ENCODE results near the gene MED10.

Gene MED10

DNA sequence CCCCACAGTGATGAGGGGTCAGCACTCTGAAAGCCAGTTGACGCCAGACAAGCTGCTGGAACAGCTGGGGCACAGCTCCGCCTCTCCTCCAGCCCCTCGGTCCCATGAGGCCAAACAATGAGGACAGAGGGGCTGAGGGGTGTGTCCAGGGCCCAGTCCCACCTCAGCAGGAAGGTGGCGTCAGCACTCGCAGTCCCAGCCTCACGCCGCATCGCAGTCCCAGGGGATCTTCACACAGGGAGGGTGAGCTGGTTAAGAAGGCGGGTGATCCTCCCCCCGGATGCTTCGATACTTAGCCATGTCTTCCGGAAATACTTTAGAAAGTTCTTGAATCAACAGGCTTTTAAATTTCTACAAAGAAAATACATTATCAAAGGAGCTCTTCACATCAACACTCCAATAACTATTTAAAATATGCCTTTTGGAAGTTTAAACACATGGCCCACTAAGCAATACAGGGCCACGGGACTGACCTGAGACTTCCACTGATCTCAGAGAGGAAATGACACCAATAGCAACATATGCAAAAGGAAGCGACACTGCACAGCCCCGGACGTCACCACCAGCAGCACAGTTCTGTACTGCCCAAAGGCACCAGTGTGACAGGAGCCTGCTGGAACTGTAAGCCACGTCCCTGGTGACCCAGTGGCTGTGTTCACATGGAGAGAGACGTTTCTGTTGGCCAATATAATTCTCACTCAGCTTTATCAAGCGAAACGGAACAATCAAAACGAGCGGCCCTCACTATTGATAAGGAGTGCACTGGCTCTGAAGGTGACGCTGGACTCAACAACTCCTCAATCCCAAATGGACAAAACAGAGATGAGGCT lies 5.9 kb downstream of the MED10 start:
- peak; percentile 17 for DNase-seq

GRCh38 chr5:6371079-6371810 lies 7.1 kb downstream of the MED10 start:
- peak; percentile 14 for DNase-seq

DNA sequence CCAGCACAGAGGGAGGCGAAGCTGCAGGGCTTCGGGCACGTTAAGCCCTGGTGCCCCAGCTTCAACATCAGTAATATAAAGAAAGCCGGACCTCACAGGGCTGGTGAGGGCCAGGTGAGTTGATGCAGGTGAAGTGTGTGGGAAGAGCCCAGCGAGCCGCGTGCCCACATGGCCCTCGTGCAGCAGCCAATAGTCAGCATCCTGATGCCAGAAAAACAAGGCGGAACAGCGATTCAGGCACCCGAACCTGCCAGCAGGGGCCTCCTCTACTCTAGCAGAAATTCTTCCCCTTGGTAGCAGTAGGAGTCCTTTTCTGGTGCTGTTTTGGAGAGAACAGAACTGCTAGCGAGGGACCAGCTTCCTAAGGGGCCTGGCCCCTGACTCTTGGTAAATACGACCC lies 7.8 kb downstream of the MED10 start:
- DNase-seq, result peak; percentile 15

DNA sequence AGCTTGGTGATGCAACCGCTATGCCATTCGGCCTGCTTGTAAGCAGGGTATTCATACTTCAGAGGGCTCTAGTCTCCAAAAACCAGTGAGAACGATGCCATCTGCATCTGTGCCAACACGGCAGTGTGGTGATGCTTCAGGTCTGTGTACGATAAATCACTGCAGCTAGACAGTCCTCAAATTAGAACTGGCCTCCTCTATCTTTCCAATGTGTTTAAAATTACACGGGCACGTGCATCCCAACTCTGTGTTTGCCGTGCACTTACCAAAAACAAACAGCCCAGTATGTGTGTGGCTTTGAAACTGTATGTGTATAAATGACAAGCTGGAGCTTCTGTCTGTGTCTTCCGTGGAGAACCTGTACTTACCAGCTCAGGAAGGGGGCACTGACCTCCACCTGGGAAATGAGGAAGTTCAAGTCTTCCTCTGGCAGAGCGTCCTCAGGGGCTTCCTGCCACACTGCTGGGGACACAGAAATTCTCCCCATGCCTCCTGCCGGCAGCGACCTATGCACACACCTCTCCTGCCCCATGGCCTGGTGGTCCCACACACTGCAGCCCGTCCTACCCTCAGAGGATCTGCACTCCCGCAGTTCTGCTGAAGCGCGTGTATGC lies 12.3 kb downstream of the MED10 start:
- DNase-seq, result peak; percentile 21

GRCh38 chr5:6365142-6365976 lies 13.0 kb downstream of the MED10 start:
- peak; percentile 10 for DNase-seq

DNA sequence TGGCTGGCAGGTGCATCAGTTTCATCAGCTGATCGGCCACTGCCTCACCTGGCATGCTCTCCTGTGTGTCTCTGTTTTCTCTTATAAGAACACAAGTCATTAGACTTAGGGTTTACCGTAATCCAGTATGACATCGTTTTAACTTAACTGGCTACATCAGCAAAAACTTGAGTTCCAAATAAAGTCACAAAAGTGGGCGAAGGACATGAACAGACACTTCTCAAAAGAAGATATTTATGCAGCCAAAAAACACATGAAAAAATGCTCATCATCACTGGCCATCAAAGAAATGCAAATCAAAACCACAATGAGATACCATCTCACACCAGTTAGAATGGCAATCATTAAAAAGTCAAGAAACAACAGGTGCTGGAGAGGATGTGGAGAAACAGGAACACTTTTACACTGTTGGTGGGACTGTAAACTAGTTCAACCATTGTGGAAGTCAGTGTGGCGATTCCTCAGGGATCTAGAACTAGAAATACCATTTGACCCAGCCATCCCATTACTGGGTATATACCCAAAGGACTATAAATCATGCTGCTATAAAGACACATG lies 14.8 kb downstream of the MED10 start:
- peak; percentile 12 for DNase-seq

DNA sequence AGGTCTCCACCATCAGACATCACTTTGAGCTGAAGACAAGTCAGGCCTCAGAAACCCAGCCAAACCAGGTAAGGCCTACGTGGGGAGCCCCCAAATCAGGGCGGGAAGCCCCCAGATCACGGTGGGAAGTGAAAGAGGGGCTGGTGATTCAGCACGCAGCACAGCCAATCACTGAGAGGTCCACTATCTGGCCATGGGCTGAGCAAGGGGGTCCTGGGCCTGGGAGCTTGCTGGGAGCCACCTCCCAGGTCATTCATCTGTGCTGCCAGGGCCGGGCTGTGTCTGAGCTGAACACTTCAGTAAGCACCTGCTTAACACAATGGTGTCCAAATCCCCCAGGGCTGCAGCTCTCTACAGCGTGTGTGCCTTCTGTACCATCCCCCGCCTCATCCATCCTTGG lies 15.5 kb downstream of the MED10 start:
- no peak for DNase-seq

DNA sequence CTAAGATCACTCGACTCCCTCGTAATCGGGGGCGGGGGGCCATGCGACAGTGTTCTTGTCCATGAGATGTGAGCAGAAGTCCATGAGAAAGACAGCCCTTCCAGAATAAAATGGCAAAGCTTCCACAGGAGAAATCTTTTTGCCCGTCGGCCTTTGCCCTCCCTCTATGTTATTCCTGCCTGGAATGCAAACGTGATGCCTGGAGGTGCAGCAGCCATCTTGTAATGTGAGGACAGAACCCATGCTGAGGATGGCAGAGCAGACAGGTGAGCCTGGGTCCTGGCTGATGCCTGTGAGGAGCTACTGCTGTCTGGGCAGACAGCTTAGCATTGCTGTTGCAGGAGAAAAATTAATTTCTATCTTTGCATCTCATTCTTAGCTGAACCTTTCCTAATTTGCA lies 17.2 kb downstream of the MED10 start:
- peak; percentile 1 for DNase-seq

- peak; percentile 1 for DNase-seq
Observed at GRCh38 chr5:6360323-6361072, 17.8 kb downstream of the MED10 start.

DNA sequence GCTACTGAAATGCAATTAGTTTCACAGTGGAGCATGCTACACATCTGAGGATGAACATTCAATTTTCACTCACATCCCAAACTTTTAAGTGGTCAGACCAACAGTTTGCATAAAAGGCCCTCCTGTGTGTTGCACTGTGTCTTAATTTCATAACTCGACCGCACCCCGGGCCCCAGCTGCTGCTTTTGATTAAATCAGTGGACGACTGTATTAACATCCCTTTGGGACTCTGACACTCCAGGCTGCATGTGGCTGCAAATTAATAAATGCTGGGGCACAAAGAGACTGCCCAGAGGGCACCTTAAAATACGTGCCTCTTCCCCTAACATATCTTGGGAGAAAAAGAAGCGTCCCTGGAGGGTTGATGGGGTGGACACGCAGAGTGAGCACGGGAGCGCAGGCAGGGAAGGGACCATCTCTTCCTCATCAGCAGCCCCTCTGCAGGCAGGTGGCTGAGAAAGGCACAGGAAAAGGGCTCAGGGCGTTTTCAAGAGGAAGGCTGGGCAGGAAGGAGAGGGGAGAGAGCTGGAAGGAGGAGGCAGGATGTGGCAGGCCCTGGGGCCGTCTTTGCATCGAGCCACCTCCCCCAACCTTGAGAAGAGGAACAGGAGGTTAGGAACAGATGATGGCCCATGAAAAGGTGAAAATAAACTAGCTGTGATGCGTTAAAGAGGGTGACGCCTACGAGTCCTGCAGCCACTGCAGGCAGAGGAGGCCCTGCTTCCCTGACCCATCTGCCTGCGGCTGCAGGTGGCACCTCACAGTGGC lies 18.6 kb downstream of the MED10 start:
- peak; percentile 25 for DNase-seq

- DNase-seq, result peak; percentile 1
Observed at GRCh38 chr5:6358434-6358820, 19.9 kb downstream of the MED10 start.

DNA sequence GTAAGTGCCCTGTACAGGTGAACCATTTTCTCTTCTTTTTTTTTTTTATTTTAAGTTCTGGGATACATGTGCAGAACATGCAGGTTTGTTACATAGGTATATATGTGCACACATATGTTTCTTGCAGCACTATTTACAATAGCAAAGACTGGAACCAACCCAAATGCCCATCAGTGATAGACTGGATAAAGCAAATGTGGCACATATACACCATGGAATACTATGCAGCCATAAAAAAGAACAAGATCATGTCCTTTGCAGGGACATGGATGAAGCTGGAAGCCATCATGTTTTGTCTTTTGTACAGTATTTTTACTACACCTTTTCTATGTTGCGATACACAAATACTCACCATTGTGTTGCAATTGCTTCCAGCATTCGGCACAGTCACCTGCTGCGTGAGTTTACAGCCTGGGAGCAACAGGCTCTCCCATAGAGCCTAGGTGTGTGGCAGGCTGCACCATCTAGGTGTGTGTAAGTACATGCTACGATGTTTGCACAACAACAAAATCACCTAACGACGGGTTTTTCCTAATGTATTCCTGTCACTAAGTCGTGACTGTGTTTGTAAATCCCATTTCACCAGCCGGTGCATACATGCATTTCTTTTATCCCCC lies 20.4 kb downstream of the MED10 start:
- DNase-seq, result peak; percentile 1

DNA sequence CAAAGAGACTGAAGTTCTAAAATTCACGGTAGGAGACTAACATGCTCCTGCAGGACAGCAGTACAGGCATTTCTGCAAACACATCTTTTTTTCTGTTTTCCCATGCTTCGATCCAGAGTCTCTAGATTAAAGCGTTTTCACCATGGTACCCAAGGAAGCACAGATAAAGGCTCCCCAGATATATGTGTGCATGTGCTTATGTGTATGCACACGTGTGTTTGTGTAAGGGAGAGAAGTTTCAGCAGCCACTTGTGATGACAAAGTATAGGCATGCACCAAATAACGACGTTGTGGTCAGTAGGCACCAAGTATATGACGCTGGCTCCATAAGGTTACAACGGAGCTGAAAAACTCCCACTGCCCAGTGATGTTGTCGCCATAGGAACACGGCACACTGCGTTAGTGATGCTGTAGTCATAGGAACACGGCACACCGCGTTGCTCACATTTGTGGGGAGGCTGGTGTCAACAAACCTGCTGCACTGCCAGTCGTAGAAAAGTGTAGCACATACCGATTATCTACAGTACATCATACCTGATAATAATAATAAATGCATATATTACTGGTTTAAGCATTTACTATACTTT lies 21.7 kb downstream of the MED10 start:
- DNase-seq, result peak; percentile 10

- DNase-seq, result no peak
Observed at GRCh38 chr5:6355294-6355693, 23.1 kb downstream of the MED10 start.

GRCh38 chr5:6354848-6355247 lies 23.5 kb downstream of the MED10 start:
- no peak for DNase-seq

- DNase-seq, result no peak
Observed at GRCh38 chr5:6353602-6354302, 24.6 kb downstream of the MED10 start.

- no peak for DNase-seq
Observed at GRCh38 chr5:6350277-6351090, 27.9 kb downstream of the MED10 start.

DNA sequence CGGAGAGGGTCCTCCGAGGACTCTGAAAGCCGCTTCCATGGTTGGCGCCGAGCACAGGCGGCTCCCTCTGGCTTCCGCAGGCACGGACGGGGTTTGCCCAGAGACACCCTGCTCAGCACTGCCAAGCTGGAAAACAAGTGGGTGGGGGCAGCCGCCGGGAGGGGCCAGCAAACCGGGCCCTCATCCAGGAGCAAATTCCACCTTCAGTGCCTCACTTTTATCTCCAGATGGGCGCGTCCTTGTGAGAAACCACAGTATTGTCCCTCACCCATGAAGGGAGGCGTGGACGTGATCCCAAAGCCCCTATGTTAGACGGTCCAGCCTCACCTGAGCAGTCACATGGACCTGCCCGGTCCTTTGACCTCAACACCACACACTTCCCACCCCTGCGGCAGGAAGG lies 29.0 kb downstream of the MED10 start:
- no peak for DNase-seq

Data from stimulated activated CD8-positive, alpha-beta memory T cell treated with anti-CD3 and anti-CD28 coated beads, Interleukin-4, amount 100 ng/mL, for 48 hours (primary cell).